ENCODE data around the gene SLC6A11. TPM values are rescaled to one million over a fixed set of nuclear protein-coding genes. Genes with fewer than 3 reads are reported as not detected.

SLC6A11 gene
- total RNA-seq, 3 donors from 2014 or later = 0.13 TPM; not detected in 2

- DNase-seq (no peak), ATAC-seq (no peak)
- no peak overlapping the region for H3K4me3 ChIP-seq
- H3K36me3 ChIP-seq (ENCODE audit: low read depth) = no peaks in the 10 kb centered on the region
- no peak for TF ChIP-seq CTCF (IDR thresholded peaks at IDR 0.05)
- H3K9me3 ChIP-seq = no peaks in the 10 kb centered on the region
- intact Hi-C loops (cut with DNase I, micrococcal nuclease) = no loop called here
- H3K4me1 ChIP-seq (ENCODE audit: low read depth) = no peaks in the 10 kb centered on the region
Observed at GRCh38 chr3:10808974-10809373, 7.1 kb upstream of the SLC6A11 start.

- DNase-seq (no peak), ATAC-seq (no peak)
- no peak for TF ChIP-seq CTCF (IDR thresholded peaks at IDR 0.05)
- Histone ChIP-seq H3K4me3 (no peak overlapping the region), H3K9me3 (no peaks in the 10 kb centered on the region), H3K36me3 (ENCODE audit: low read depth) (no peaks in the 10 kb centered on the region), H3K4me1 (ENCODE audit: low read depth) (no peaks in the 10 kb centered on the region)
- intact Hi-C loops (cut with DNase I, micrococcal nuclease) = no loop called here
Observed at GRCh38 chr3:10810376-10810775, 5.7 kb upstream of the SLC6A11 start.

- Histone ChIP-seq H3K9me3 (no peaks in the 10 kb centered on the region), H3K4me3 (no peak overlapping the region), H3K4me1 (ENCODE audit: low read depth) (no peaks in the 10 kb centered on the region), H3K36me3 (ENCODE audit: low read depth) (no peaks in the 10 kb centered on the region)
- no peak for ATAC-seq
- no peak for DNase-seq
- intact Hi-C loops (cut with DNase I, micrococcal nuclease) = no loop called here
- no peak for TF ChIP-seq CTCF (IDR thresholded peaks at IDR 0.05)
Observed at GRCh38 chr3:10813425-10813824, 2.6 kb upstream of the SLC6A11 start.

GRCh38 chr3:10814623-10815022, 1.4 kb upstream of the SLC6A11 start:
- no peak for TF ChIP-seq CTCF (IDR thresholded peaks at IDR 0.05)
- Histone ChIP-seq H3K36me3 (ENCODE audit: low read depth) (no peaks in the 10 kb centered on the region), H3K4me3 (no peak overlapping the region), H3K9me3 (no peaks in the 10 kb centered on the region), H3K4me1 (ENCODE audit: low read depth) (no peaks in the 10 kb centered on the region)
- DNase-seq = no peak
- no peak for ATAC-seq
- intact Hi-C loops (cut with DNase I, micrococcal nuclease) = no loop called here

- Histone ChIP-seq H3K9me3 (no peaks in the 10 kb centered on the region), H3K36me3 (ENCODE audit: low read depth) (no peaks in the 10 kb centered on the region), H3K4me3 (no peak overlapping the region), H3K4me1 (ENCODE audit: low read depth) (no peaks in the 10 kb centered on the region)
- ATAC-seq (no peak), DNase-seq (no peak)
- no peak for TF ChIP-seq CTCF (IDR thresholded peaks at IDR 0.05)
- intact Hi-C loops (cut with DNase I, micrococcal nuclease) = no loop called here
Observed at GRCh38 chr3:10815487-10815886, 541 bp upstream of the SLC6A11 start.

- no peaks in the 10 kb centered on the region for H3K9me3 ChIP-seq
- no peak overlapping the region for H3K4me3 ChIP-seq
- DNase-seq (no peak), ATAC-seq (no peak)
- intact Hi-C loops (cut with DNase I, micrococcal nuclease) = no loop called here
- H3K36me3 ChIP-seq (ENCODE audit: low read depth) = no peaks in the 10 kb centered on the region
- TF ChIP-seq CTCF (IDR thresholded peaks at IDR 0.05) = no peak
- no peaks in the 10 kb centered on the region for H3K4me1 ChIP-seq (ENCODE audit: low read depth)
Observed at GRCh38 chr3:10816863-10817253, 830 bp downstream of the SLC6A11 start.
